ENCODE data around the gene SYTL2. TPM values are rescaled to one million over a fixed set of nuclear protein-coding genes. Genes with fewer than 3 reads are reported as not detected.

SYTL2 gene
- total RNA-seq, 1 experiment from 2014 or later: 0.77 TPM

DNA sequence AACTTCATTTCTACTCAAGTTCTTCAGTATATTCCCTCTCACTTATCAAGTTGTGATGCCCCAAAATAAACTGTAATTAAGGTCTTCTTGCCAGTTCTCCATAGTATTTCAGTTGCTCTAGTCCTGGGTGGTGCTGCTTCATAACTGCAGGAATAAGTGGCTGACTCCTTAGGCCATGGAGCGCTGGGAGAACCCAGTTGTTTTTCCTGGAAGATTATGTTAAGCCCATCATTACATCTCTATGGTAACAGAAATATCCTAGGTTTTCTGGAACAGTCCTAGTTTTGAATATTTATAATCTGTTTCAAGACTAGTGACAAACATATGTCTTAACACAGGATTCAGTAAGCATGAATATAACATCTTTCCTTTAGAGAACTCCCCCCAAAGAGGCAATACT lies 7.6 kb downstream of the SYTL2 start:
- CTCF ChIA-PET: no interaction called here
- H3K4me1 ChIP-seq (ENCODE audit: insufficient read depth, low read length, poor library complexity, severe bottlenecking): no peaks in the 10 kb centered on the region

DNA sequence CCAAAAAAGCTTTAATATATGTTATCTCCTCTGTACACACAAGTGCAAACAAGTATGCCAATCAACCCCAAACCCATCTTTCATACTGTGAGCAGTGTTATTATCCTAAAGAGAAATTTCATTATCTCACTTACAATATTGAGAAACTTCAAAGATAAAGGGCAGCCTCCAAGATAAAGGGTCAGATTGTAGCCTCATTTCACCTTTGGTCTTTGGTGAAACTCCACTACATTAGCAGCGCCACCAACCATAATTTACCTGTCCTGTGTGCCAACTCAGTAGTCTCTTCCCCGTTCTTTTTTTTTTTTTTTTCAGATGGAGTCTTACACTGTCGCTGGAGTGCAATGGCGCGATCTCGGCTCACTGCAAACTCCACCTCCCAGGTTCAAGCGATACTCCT lies 9.4 kb downstream of the SYTL2 start:
- ChIA-PET POLR2A (ENCODE audit: low non-redundant PET) (no interaction called here), CTCF (no interaction called here)
- no TSS peak for BruUV-seq (replicated peaks)
- no peak overlapping the region for H3K4me3 ChIP-seq (ENCODE audit: low read depth, low read length, poor library complexity, severe bottlenecking)
- DNase-seq (ENCODE audit: low spot score): no peak
- H3K27ac ChIP-seq (ENCODE audit: low read depth, low read length, poor library complexity, severe bottlenecking): no peak overlapping the region
- peaks cover 26% of the 10 kb centered on the region for H3K27me3 ChIP-seq (replicated peaks; ENCODE audit: insufficient read depth, low read depth, low read length, poor library complexity)
- intact Hi-C loops (cut with micrococcal nuclease; ENCODE audit: unreplicated experiment): no loop called here
- no peaks in the 10 kb centered on the region for H3K9me3 ChIP-seq (ENCODE audit: low read depth, low read length, poor library complexity, severe bottlenecking)
- H3K4me1 ChIP-seq (ENCODE audit: insufficient read depth, low read length, poor library complexity, severe bottlenecking): no peaks in the 10 kb centered on the region
- TF ChIP-seq, protein P1, sequence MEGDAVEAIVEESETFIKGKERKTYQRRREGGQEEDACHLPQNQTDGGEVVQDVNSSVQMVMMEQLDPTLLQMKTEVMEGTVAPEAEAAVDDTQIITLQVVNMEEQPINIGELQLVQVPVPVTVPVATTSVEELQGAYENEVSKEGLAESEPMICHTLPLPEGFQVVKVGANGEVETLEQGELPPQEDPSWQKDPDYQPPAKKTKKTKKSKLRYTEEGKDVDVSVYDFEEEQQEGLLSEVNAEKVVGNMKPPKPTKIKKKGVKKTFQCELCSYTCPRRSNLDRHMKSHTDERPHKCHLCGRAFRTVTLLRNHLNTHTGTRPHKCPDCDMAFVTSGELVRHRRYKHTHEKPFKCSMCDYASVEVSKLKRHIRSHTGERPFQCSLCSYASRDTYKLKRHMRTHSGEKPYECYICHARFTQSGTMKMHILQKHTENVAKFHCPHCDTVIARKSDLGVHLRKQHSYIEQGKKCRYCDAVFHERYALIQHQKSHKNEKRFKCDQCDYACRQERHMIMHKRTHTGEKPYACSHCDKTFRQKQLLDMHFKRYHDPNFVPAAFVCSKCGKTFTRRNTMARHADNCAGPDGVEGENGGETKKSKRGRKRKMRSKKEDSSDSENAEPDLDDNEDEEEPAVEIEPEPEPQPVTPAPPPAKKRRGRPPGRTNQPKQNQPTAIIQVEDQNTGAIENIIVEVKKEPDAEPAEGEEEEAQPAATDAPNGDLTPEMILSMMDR (conservative IDR thresholded peaks at IDR 0.05; ENCODE audit: low read depth, low read length): no peak
- no peak for TF ChIP-seq EZH2 (IDR thresholded peaks at IDR 0.05; ENCODE audit: borderline replicate concordance, low read depth, low read length, poor library complexity, severe bottlenecking)
- no peaks in the 10 kb centered on the region for H3K36me3 ChIP-seq (ENCODE audit: insufficient read depth, low read length, poor library complexity, severe bottlenecking)

More for the DNA sequence above, 7.6 kb downstream of the SYTL2 start:
- H3K36me3 ChIP-seq (ENCODE audit: insufficient read depth, low read length, poor library complexity, severe bottlenecking): no peaks in the 10 kb centered on the region
- BruUV-seq (replicated peaks): no TSS peak
- H3K9me3 ChIP-seq (ENCODE audit: low read depth, low read length, poor library complexity, severe bottlenecking): no peaks in the 10 kb centered on the region
- DNase-seq (ENCODE audit: low spot score): no peak
- TF ChIP-seq, protein P1 (conservative IDR thresholded peaks at IDR 0.05; ENCODE audit: low read depth, low read length): no peak
- TF ChIP-seq EZH2 (IDR thresholded peaks at IDR 0.05; ENCODE audit: borderline replicate concordance, low read depth, low read length, poor library complexity, severe bottlenecking): no peak
- no peak overlapping the region for H3K4me3 ChIP-seq (ENCODE audit: low read depth, low read length, poor library complexity, severe bottlenecking)
- POLR2A ChIA-PET (ENCODE audit: low non-redundant PET): no interaction called here
- intact Hi-C loops (cut with micrococcal nuclease; ENCODE audit: unreplicated experiment): no loop called here
- H3K27ac ChIP-seq (ENCODE audit: low read depth, low read length, poor library complexity, severe bottlenecking): no peak overlapping the region
- H3K27me3 ChIP-seq (replicated peaks; ENCODE audit: insufficient read depth, low read depth, low read length, poor library complexity): peaks cover 28% of the 10 kb centered on the region

DNA sequence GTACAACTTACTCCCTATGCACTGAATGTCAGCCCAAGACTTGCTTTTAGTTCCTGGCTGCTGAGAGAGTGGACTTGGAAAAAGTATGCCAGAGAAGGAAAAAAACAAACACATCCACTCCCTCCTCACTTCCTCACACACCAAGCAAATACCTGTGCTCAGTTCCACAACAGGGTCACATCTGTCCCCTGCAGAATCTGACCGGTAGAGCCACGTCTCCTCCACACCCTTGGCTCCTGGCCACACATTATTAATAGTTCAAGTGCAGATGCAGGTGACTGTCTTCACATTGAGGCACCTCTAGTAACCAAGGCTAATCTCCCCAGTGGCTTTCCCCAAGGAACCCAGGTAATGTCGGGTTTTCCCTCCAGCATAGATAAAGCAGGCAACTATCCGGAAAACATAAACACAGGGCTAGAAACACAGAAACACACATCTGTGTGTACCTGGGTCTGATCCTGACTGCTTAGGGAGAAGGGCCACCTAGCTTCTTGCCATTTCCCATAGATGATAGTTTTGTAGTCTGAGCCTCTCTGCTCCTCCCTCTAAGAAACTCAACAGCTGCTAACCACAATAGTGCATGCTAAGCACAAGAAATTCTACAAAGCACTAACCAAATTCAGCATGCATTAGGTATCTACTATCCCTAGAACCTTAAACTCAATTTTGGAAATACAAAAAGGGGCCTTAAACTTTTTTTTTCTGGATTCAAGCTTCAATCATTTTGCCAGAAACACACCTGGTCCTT lies 10.2 kb downstream of the SYTL2 start:
- Histone ChIP-seq H3K4me1 (ENCODE audit: insufficient read depth, low read length, poor library complexity, severe bottlenecking) (no peaks in the 10 kb centered on the region), H3K36me3 (ENCODE audit: insufficient read depth, low read length, poor library complexity, severe bottlenecking) (no peaks in the 10 kb centered on the region), H3K4me3 (ENCODE audit: low read depth, low read length, poor library complexity, severe bottlenecking) (no peak overlapping the region), H3K27ac (ENCODE audit: low read depth, low read length, poor library complexity, severe bottlenecking) (no peak overlapping the region), H3K9me3 (ENCODE audit: low read depth, low read length, poor library complexity, severe bottlenecking) (no peaks in the 10 kb centered on the region), H3K27me3 (replicated peaks; ENCODE audit: insufficient read depth, low read depth, low read length, poor library complexity) (peaks cover 33% of the 10 kb centered on the region)
- TF ChIP-seq EZH2 (IDR thresholded peaks at IDR 0.05; ENCODE audit: borderline replicate concordance, low read depth, low read length, poor library complexity, severe bottlenecking): no peak
- TF ChIP-seq, protein P1 (conservative IDR thresholded peaks at IDR 0.05; ENCODE audit: low read depth, low read length): no peak
- DNase-seq (ENCODE audit: low spot score): no peak
- intact Hi-C loops (cut with micrococcal nuclease; ENCODE audit: unreplicated experiment): no loop called here
- no TSS peak for BruUV-seq (replicated peaks)
- POLR2A ChIA-PET (ENCODE audit: low non-redundant PET): no interaction called here
- CTCF ChIA-PET: no interaction called here
